RKO (cell line): ENCODE results near the gene RPS24.
"Not testable (repeated sequence)": the region's sequence is repeated elsewhere in the genome, so short reads cannot be mapped to it uniquely, and the experiment has no call there.

ENCODE experiments used
- DNase-seq: peaks from one replicate; pipeline ENCODE4 v3.0.0-alpha.2; 2016; ENCODE audit warnings: low spot score

RPS24 gene

DNA sequence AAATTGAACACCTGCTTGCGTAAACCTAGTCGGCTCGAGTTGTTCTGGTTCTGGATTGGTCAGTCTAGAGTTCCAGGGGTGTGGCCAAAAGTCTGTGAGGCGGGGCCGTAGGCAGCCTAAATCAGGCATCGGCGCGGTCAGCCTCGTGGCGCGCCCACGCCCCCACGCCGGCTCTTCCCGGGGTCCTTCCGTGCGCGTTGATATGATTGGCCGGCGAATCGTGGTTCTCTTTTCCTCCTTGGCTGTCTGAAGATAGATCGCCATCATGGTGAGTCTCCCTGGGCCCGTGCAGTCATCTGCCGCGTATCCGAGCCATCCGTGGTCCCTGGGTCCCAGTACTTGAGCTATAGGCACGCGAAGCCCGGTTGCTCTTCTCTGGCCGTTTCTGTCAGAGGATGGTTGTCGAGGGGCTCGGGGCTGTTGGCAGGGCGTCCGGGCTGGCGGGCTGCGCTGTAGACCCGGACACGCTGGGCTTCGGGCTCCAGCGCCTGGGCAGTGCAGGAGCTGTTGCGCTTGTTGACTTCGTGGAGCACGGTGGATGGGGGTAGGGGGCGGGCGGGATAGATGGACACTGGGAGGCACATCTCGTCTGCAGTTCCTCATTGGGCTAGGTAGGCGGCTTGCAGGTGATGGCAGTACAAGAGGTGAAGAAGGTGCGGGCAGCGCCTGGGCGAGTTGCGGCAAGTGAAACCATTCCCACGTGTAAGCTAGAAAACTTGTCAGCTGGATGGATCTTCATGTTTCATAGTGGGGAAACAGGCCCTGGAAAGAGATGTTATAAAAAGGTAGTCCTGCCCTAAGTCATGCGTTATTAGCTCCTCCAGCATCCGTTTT is at the start of gene RPS24:
TSS of gene RPS24 (plus strand) at position 227 of the 834 bp plus-strand sequence. CDS start at position 266, 39 bp downstream.
- peak; percentile 98 for DNase-seq

DNA sequence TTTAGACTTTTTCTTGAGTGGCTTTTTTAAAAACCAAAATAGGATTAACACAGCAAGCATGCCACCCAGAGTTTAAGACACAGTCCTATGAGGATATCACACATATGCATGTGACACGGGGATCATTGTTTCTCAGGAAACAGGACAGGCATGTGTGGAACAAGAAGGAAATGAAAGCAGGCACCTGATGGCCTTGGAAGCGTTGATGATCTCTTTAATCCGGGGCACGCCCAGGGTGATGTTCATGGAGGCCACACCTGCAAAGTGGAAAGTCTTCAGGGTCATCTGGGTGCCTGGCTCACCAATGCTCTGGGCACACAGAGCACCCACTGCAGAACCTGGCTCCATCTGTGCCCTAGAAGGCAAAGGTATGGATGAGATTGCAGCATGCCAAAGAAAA is 48.7 kb upstream of the RPS24 start:
- no peak for DNase-seq

DNA sequence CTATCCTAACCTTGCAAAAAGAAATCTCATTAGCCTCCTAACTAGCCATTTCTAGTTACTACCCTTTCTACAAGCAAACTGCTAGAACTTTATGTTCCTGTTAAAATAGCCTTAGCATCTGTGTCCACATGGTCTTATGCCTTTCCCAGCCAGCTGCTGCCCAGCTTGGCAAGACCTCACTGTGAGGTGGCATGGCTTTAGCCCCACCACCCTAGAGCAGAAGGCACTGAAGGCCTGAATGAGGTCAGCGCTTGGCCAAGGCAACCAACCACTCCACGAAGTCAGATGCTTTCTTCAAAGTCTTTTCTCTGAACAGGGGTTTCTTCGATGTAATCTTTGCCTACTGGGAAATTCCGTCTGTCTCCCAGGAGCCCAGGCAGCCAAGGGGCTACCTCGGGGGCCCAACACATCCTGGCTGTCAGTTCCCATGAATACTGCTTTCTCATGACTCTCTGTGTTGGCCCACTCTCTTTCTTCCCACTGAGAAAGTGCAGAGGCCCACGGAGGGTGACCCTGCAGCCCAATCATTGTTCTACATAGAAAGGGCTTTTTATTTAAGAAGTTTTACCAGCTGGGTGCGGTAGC is 45.9 kb upstream of the RPS24 start:
- no peak for DNase-seq

DNA sequence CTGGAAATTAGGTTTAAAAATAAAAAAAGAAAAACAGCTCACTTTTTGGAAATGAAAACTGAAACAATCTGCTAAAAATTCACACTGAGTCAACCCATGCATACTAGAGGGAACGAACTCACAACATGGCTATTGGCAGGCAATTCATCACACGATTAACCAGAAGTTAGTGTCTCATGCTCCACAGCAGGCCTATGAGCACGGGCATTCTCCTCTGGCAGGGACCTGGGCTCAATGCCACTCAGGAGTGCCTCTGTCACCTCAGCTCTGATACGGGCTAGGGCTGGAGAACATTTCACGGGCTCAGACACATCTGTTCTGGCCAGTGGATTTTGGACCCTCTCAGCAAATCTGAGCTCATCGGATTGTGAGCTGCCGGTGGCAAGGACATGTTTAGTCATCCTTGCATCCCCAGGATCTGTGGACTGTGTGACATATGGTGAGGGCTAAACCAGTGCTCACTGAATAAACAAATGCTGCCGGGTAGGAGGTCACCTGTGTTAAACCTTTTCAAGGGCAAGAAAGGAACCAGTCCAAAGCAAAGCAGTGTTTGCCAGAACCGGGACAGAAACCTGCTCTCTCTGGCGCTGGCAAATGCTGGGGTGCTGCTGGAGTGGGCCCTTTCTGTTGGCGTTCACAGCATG is 44.5 kb upstream of the RPS24 start:
- DNase-seq = no peak

DNA sequence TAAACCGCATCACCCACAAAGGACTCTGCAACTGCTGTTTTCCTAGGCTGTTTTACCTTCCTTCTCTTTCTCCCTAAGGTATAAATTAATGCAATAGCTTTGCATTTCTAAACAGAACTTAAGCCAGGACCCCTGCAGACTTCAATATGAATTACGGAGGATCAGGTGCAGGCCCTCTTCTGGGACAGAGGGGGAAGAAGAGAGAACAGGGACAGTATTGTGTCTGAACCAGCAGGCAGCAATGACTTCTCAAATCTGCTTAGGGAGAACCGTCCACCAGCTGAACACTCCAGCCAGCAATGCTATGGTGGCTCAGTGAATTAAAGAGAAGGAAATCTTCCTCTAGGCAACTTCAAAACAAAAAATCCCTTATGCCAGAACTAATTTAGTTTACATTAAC is 40.0 kb upstream of the RPS24 start:
- no peak for DNase-seq

DNA sequence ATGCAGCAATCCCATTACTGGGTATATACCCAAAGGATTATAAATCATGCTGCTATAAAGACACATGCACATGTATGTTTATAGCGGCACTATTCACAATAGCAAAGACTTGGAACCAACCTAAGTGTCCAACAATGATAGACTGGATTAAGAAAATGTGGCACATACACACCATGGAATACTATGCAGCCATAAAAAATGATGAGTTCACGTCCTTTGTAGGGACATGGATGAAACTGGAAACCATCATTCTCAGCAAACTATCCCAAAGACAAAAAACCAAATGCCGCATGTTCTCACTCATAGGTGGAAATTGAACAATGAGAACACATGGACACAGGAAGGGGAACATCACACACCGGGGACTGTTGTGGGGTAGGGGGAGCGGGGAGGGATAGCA is 34.9 kb upstream of the RPS24 start:
- DNase-seq = not testable (repeated sequence)

DNA sequence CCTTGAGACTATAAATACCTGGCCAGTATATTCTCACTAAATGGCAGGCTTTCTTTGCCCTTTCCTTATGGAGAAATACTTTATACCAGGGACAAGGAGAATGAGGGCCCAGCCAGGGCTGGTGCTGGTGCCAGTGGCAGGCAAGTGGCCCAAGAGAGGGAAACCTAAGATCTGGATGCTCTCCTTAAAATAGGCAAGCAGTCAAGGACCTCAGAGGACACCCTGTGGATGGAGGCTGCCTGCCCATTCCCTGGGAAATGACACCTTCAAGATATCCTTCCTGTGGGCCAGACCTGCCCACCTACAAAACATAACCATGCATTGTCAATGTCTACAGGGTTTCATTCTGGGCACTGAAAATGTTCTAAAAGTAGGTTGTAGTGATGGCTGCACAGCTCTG is 33.5 kb upstream of the RPS24 start:
- DNase-seq = no peak

DNA sequence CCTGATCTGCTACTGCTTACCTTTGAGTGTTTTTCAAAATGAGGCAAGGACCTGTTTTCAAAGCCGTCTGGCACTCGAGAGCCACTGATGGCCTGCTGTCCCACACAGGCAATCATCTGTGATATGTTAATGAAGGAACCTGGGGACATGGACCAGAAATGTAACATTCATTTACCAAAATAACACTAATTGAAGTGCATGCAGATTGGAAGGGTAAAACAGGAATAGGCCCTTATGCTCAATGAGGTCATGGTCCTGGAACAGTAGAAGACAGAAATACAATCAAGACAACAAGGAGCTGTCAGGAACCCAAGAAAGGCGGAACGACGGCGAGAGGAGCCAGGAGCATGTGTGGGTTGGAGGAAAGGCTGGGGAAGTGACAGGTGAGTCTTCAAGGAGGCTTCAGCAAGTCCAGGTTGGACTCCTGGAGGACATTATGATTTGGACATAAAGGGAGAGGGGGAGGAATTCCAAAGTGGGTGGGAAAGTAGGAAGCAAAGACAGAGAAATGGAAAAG is 32.6 kb upstream of the RPS24 start:
- no peak for DNase-seq

DNA sequence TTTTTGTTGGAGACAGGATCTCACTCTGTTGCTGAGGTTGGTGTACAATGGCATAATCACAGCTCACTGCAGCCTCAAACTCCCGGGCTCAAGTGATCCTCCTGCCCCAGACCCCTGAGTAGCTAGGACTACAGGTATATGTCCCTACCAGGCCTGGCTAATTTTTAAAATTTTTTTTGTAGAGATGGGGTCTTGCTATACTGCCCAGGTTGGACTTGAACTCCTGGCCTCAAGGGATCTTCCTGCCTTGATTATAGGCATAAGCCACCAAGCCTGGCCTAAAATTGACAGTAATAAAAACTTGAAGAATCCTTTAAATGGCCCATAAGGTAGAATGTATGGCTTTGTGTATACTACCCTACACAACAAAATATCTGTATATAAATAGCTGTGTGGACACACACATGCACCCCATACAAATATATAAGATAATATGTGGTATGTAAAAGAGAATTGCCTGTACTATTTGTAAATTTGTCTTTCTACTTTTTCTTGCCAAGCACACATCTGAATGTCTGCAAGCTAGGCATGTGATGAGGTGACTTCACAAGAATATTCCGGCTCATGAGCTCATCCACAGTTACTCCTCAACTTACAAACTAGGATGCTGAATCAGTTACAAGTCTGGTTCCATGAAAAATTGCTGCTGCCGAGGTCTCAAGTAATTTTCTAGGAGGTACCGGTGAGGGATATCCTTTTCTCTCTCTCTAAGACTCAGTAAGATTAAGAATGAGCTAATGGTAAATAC is 30.9 kb upstream of the RPS24 start:
- DNase-seq = no peak

DNA sequence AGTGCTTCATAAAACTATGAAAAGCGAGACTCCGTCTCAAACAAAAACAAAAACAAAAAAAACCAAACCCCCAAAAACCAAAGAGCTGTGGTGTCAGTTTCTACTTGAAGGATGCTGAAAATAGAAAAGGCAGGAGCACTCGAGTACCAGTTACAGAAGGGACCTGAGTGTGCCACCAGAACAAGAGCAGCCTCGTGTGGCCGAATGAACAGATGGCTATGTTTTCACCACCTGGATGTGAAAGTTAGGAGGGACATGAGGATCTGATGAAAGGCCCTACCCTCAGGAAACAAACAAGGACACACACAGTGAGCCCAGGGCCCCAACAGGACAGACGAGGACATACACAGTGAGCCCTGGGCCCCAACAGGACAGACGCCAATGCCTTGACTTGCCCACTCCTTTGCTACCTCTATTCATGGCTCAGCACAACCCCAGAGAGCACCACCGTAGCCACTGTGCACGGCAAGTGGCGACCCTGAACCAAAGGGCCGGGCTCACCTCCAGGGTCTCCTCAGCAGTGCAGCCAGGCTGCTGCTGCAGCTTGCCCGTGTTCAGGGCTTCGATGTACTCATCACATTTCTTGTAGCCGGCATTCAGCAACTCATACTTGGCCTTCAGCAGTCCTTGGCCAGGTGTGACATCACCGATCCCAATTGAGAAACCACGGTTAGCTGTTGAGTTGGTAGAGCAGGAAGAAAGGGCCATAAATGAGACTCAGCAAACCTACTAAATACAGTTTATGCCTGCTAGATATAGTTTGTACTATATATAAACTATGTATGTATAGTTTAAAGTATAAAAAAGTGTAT is 29.2 kb upstream of the RPS24 start:
- DNase-seq = no peak

DNA sequence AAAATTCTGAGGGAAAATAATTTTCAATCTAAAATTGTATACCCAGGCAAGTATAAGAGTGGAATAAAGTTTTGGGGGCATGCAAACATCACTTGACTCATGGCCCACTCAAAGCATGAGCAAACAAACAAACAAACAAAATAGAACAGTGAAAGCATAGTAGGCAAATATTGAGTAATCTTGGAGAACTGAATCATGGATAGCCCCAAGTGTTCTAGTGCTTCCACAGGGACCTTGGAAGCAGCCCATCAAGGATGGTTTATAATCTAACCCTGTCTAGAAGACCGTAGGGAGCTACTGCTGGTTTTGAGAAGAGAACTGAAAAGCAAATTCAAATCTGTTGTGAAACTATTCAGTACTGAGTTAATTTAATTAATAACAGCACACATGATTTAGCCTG is 26.5 kb upstream of the RPS24 start:
- DNase-seq = no peak

DNA sequence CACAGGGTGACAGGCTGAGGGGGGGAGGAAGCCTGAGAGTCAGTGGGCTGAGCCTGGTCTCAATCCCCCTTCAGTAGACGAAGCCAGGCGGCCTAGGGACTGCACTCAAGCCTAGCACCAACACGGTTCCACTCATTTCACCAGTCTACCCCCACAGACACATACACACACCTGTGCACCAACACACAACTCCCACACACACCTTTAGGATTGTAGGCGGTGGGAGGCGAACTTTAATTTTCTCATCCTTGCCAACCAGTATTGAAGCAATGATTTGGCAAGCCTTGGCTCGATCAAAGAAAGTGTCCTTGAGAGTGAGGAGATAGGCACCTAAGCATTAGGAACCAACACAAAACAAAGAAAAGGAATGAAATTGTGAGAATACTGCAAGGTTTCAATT is 24.0 kb upstream of the RPS24 start:
- no peak for DNase-seq

DNA sequence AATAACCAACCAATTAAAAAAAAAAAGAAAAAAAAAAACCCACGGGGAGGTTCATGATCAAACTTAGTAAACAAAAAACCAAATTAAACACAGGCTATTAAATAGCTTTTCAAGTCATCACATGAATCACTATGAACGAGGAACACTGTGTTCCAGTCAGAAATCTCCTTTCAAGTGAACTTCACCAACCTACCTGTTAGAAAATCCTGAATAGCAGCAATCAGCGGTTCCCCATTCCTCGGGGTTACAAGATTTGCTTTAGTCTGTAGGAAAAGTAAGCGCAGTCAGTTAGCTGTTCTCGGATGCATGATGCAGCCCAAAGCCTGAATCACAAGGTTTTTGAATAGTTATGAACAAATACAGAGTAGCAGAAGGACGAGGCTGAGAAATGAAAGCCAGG is 23.4 kb upstream of the RPS24 start:
- DNase-seq = no peak

DNA sequence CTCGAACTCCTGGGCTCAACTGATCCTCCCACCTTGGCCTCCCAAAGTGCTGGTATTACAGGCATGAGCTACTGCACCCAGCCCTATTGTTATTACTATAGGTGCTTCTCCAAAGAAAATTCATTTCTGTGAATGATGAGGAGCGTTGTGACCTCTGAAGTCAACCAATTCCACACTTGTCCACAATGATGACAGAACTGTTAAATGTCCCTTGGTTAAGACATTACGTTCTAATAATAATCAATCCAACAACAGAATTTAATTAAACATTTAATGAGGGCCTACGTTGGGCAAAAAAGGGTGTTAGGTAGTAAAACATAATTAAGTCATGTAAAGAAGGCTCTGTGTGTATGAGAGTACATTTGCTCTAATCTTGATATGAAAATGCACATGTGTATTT is 22.6 kb upstream of the RPS24 start:
- DNase-seq = no peak

DNA sequence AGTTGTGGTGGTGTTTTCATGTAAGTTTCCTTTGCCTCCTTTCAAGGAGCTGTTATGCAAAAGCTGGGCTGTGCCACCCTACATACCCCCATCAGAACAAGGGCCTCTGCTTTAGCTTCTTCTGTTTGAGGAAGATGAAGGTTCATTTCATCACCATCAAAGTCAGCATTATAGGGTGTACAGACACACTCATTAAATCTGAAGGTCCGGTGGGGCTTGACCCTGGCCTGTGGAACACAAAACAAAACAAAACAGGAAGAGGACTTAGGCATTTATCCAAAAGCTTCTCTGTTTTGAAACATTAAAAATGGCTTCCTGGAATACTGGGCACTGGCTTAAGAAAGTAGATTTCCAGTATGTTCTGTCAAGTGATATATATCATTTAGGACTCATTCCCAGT is 20.1 kb upstream of the RPS24 start:
- DNase-seq = no peak

DNA sequence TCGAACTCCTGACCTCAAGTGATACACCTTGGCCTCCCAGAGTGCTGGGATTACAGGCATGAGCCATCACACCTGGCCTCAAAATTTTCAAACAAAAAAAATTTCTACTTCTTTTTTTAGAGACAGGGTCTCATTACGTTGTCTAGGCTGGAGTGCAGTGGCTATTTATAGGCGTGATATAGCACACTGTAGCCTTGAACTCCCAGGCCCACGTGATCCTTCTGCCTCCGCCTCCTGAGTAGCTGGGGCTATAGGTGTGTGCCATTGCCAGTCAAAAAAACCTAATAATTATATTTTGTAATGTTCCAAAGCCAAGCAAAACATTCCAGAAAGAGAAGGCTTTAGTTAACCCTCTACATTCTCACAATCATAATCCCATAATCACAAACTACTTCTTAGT is 18.1 kb upstream of the RPS24 start:
- no peak for DNase-seq

DNA sequence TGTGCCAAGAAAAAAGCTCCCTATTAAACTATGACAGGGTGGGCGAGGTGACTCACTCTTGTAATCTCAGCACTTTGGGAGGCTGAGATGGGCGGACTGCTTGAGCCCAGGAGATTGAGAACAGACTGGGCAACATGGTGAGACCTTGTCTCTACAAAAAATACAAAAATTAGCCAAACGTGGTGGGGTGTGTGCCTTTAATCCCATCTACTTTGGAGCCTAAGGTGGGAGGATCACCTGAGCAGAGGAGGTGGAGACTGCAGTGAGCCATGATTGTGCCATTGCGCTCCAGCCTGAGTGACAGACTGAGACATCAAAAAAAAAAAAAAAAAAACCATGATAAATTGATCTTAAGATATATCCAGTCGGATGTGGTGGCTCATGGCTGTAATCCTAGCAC is 15.8 kb upstream of the RPS24 start:
- DNase-seq = no peak

DNA sequence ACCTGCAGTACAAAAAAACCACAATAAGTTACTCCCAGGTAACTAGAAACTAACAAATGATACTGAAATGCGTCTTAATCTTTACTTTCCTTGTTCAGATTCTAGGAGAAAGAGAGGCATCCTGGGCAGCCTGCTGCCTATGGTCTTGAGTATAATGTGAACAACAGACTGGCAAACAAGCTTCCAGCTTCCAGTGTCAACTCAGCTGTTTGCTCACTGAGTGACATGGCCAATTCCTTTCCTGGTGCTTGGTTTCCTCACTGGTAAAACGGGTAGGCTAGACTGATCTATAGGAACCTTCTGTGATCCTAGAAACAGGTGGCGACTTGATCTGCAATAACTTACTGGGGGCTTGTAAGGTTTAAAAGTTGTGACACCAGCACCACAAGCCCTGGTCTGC is 14.4 kb upstream of the RPS24 start:
- DNase-seq = no peak

DNA sequence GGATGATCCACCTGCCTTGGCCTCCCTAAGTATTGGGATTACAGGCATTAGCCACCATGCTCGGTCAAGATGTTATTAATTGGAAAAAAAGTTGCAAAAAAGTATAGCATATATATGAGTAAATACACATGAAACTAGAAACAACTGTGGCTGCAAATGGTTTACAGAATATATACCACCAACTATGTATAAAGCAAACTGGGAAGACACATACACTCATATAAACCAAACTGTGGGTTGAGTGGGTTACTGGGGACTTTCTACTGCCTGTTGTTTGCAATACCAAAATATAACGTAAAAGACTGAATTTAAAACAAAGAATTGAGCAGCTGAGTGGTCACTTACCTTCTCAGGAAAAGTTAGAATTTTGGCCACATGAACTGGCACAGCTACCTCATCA is 12.5 kb upstream of the RPS24 start:
- DNase-seq = no peak

DNA sequence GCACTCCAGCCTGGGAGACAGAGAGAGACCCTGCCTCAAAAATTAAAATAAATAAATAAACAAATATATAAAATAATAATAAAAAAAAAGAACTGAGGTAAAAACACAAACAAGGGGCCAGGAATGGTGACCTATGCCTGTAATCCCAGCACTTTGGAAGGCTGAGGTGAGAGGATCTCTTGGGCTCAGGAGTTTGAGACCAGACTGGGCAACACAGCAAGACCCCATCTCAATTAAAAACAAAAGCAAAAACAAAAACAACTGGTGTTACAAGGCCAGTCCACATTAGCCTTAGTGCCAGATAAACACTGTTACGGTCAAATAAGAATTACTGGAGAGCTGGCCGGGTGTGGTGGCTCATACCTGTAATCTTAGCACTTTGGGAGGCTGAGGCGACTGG is 9.9 kb upstream of the RPS24 start:
- no peak for DNase-seq

DNA sequence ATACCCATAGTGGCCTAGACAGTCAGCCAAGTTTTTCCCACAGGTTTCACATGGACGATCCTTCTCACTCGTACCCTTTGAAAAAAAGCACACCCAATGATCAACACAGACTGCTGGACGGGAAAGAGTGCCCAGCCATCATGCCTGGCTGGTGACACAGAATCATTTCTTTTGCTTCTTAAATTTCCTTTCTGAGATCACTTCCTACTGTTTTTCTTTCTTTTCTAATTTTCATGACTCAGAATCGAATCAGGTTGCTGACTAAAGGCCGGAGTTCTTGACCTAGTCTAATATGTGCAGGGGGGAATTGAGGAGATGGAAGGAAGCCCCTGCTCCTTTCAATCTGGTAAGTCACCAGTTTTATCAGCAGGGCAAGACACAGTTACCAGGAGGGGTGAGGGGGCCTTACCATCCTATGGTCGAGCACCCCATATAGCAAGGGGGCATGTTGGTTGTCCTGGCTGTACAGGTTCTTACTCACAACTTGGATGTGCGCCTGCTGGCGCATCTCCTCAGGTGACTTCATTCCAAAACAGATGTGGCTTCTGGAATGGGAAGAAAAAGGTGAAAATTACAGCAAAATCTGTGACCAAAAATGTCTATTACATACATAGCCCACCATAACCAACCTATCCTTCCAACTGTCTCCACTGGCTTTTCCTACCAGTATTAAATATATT is 7.8 kb upstream of the RPS24 start:
- peak; percentile 92 for DNase-seq
